ENCODE results near the gene CHD3. TPM values are rescaled to one million over a fixed set of nuclear protein-coding genes. Genes with fewer than 3 reads are reported as not detected.

The CHD3 gene
- total and polyA plus RNA-seq, 2 donors (not counting 3 experiments of a cell fraction or from before 2014, with no cell fraction given) = 102 to 185 TPM

DNA sequence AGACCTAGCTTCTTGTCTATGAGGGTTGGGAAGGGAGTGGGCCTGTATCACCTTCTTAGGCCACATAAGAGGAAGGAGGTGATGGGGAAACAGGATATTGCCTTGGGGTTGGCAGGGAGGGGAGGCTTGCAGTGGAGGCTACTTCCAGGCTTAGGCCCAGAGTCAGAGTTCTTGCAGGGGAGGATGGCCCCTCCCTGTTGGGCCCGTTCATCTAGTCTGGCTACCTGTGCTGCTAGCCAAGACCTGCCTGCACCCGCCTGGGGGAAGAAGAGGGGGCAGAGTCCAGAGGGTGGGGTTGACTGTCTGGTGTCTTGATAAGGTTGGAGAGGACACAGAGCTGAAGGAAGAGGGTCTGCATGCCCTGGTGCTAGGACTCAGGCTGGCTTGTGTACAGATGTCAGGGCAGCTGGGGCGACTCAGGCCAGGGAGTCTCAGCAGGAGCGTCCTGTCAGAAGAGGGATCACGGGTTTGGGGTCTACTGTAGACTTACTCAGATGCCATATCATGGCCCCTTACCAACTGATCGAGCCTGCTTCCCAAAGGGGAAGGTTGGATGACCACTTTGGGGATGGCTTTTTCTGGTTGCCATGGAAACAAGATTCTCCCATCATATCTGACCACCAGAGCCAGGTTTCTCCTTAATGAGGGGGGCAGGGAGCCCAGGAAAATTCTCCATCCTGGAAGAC, 49.3 kb upstream of the CHD3 start:
- no peaks in the 10 kb centered on the region for H3K9me1 ChIP-seq (replicated peaks; ENCODE audit: control insufficient read depth, extremely low read depth, insufficient read depth, low read length)
- no TSS peak for BruUV-seq (replicated peaks)
- H2AFZ ChIP-seq (ENCODE audit: low read depth, low read length) = no peak overlapping the region
- TF ChIP-seq, protein P1, sequence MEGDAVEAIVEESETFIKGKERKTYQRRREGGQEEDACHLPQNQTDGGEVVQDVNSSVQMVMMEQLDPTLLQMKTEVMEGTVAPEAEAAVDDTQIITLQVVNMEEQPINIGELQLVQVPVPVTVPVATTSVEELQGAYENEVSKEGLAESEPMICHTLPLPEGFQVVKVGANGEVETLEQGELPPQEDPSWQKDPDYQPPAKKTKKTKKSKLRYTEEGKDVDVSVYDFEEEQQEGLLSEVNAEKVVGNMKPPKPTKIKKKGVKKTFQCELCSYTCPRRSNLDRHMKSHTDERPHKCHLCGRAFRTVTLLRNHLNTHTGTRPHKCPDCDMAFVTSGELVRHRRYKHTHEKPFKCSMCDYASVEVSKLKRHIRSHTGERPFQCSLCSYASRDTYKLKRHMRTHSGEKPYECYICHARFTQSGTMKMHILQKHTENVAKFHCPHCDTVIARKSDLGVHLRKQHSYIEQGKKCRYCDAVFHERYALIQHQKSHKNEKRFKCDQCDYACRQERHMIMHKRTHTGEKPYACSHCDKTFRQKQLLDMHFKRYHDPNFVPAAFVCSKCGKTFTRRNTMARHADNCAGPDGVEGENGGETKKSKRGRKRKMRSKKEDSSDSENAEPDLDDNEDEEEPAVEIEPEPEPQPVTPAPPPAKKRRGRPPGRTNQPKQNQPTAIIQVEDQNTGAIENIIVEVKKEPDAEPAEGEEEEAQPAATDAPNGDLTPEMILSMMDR (IDR thresholded peaks at IDR 0.05; ENCODE audit: extremely low read depth in 1 of 2, insufficient read depth in 1 of 2, low read depth in 1 of 2, low read length in 2 of 2) = no peak
- TF ChIP-seq EZH2 (IDR thresholded peaks at IDR 0.05; ENCODE audit: borderline replicate concordance, low read depth, low read length, severe bottlenecking) = no peak
- no peak for TF ChIP-seq POLR2AphosphoS5 (IDR thresholded peaks at IDR 0.05; ENCODE audit: insufficient read depth, low read depth, low read length)
- no peak for TF ChIP-seq GATA2 (IDR thresholded peaks at IDR 0.05; ENCODE audit: insufficient read depth, insufficient read length, low read depth, low read length)
- no peak for TF ChIP-seq FOS (IDR thresholded peaks at IDR 0.05; ENCODE audit: borderline replicate concordance, insufficient read depth, low read length)
- TF ChIP-seq MYC (IDR thresholded peaks at IDR 0.05; ENCODE audit: low read depth, low read length) = no peak
- TF ChIP-seq, protein P2, sequence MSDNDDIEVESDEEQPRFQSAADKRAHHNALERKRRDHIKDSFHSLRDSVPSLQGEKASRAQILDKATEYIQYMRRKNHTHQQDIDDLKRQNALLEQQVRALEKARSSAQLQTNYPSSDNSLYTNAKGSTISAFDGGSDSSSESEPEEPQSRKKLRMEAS (IDR thresholded peaks at IDR 0.05; ENCODE audit: insufficient read depth, insufficient read length) = no peak
- no peak for TF ChIP-seq JUN (IDR thresholded peaks at IDR 0.05; ENCODE audit: borderline replicate concordance, insufficient read depth, insufficient read length, low read depth)
- no peak for TF ChIP-seq POLR2A (IDR thresholded peaks at IDR 0.05; ENCODE audit: low read depth, low read length)
- FAIRE-seq (no peak), DNase-seq (ENCODE audit: low read depth, low spot score) (no peak)
- ChIA-PET POLR2A (no interaction called here), CTCF (no interaction called here)
- no peaks in the 10 kb centered on the region for H4K20me1 ChIP-seq (replicated peaks; ENCODE audit: control insufficient read depth, extremely low read depth, insufficient read depth, low read length)
- peaks cover 41% of the 10 kb centered on the region for H3K4me1 ChIP-seq (ENCODE audit: control insufficient read depth, extremely low read depth, insufficient read depth, low read length)
- H3K9ac ChIP-seq (replicated peaks; ENCODE audit: extremely low read depth, insufficient read depth, low read length) = no peak overlapping the region
- peaks cover 0 to 2% of the 10 kb centered on the region in 2 experiments for H3K36me3 ChIP-seq (ENCODE audit: control insufficient read depth in 2 of 2, extremely low read depth in 1 of 2, insufficient read depth in 2 of 2, low read length in 2 of 2)
- H3K27me3 ChIP-seq (ENCODE audit: control insufficient read depth in 2 of 2, insufficient read depth in 2 of 2, low read length in 2 of 2) = no peaks in the 10 kb centered on the region
- no peak overlapping the region for H3K4me3 ChIP-seq (replicated peaks in 1 of 3; ENCODE audit: insufficient read depth in 1 of 3, low read depth in 1 of 3, low read length in 3 of 3)
- H3K4me2 ChIP-seq (ENCODE audit: insufficient read depth, low read length) = no peak overlapping the region
- peaks cover 3% of the 10 kb centered on the region for H3K79me2 ChIP-seq (ENCODE audit: control insufficient read depth, insufficient read depth, low read length)
- intact Hi-C loops (cut with micrococcal nuclease) (loop anchor here (5.0 kb wide), 1 partner anchor 267 kb away; no protein-coding TSS in a partner anchor), dilution Hi-C loops (cut with MboI; ENCODE audit: extremely low pct_ligation_motif_present, low sequenced_read_pairs) (no loop called here)
- no peaks in the 10 kb centered on the region for H3K9me3 ChIP-seq (replicated peaks; ENCODE audit: control insufficient read depth, insufficient read depth, low read length)
- H3K27ac ChIP-seq (ENCODE audit: insufficient read depth, low read depth, low read length) = no peak overlapping the region
